Ramos (cell line): ENCODE data around the gene PRR36.

ENCODE experiments used
- in situ Hi-C: fragments of 300-500 bp; cut with MboI; formaldehyde crosslinking; loops from one replicate; pipeline ENCODE4 v1.14.3; 2022; ENCODE audit warnings: low sequenced_read_pairs; ENCODE audit not compliant: unreplicated experiment

The PRR36 gene

GRCh38 chr19:7830272-7830771 is 43.9 kb downstream of the PRR36 start:
- in situ Hi-C loops: no loop called here

- in situ Hi-C loops: no loop called here
Measured at GRCh38 chr19:7829561-7830271, 44.5 kb downstream of the PRR36 start, which contains the start of gene EVI5L. Gene EVI5L, plus strand, starts transcription at chr19:7830218. Its CDS starts 16,325 bp downstream, at chr19:7846543.

- in situ Hi-C loops: no loop called here
Measured at GRCh38 chr19:7829166-7829520, 45.0 kb downstream of the PRR36 start.

GRCh38 chr19:7823686-7824301 is 50.4 kb downstream of the PRR36 start:
- in situ Hi-C loops: no loop called here

GRCh38 chr19:7822910-7823515 is 51.2 kb downstream of the PRR36 start:
- in situ Hi-C loops: no loop called here

- in situ Hi-C loops: no loop called here
Measured at GRCh38 chr19:7820588-7820987, 53.6 kb downstream of the PRR36 start.

GRCh38 chr19:7819337-7819736 is 54.9 kb downstream of the PRR36 start:
- in situ Hi-C loops: no loop called here

GRCh38 chr19:7818806-7819205 is 55.4 kb downstream of the PRR36 start:
- in situ Hi-C loops: no loop called here
